Activated B cell treated with CpG ODN at 0.5 μM for 24 hours (primary cell): ENCODE data around the gene CSNK2A1. TPM values are rescaled to one million over a fixed set of nuclear protein-coding genes. Genes with fewer than 3 reads are reported as not detected.

Experiments used
- ATAC-seq: fragments of 200-7000 bp; cut with Tn5 transposase; one replicate; pipeline ENCODE4 v1.10.0; 2021; ENCODE audit warnings: low read depth, mild to moderate bottlenecking, moderate library complexity
- CTCF ChIA-PET: fragments of 350-600 bp; sonication (Branson Sonifier 250); formaldehyde crosslinking; loops from one replicate; lab custom pipeline; 2021; ENCODE audit warnings: antibody characterized with exemption; lab: Charles Lee
- POLR2A ChIA-PET: fragments of 350-600 bp; sonication (Branson Sonifier 250); formaldehyde crosslinking; loops from one replicate; lab custom pipeline; 2021; ENCODE audit warnings: antibody characterized with exemption; lab: Charles Lee
- DNase-seq: peaks from one replicate; pipeline ENCODE4 v3.0.0; 2022
- H3K27ac Mint-ChIP-seq: one replicate; pipeline ENCODE4 v1.8.0; 2020; ENCODE audit warnings: mixed read lengths
- H3K27me3 Mint-ChIP-seq: one replicate; pipeline ENCODE4 v1.8.0; 2021; ENCODE audit warnings: mixed read lengths
- H3K36me3 Mint-ChIP-seq: one replicate; pipeline ENCODE4 v1.8.0; 2021; ENCODE audit warnings: low read depth, mixed read lengths
- H3K4me1 Mint-ChIP-seq: one replicate; pipeline ENCODE4 v1.8.0; 2021; ENCODE audit warnings: mixed read lengths
- H3K4me3 Mint-ChIP-seq: one replicate; pipeline ENCODE4 v1.8.0; 2020; ENCODE audit warnings: mild to moderate bottlenecking, mixed read lengths
- H3K9me3 Mint-ChIP-seq: one replicate; pipeline ENCODE4 v1.8.0; 2020; ENCODE audit warnings: mixed read lengths
- intact Hi-C: fragments of 100-400 bp; cut with micrococcal nuclease; formaldehyde crosslinking; loops from one replicate; pipeline ENCODE4 v1.15.1; 2024
- total RNA-seq: library from RNA; stranded (reverse); gene quantifications from 2 replicates; pipeline ENCODE4 v1.2.3, GENCODE V29; 2022
- TF ChIP-seq, protein P1 (sequence below): fragments of 200-600 bp; IDR thresholded peaks from one replicate; pipeline ENCODE4 v1.8.0; 2022; ENCODE audit warnings: antibody characterized with exemption, mild to moderate bottlenecking

Gene CSNK2A1
- total RNA-seq, 1 donor from 2014 or later: 140 TPM

DNA sequence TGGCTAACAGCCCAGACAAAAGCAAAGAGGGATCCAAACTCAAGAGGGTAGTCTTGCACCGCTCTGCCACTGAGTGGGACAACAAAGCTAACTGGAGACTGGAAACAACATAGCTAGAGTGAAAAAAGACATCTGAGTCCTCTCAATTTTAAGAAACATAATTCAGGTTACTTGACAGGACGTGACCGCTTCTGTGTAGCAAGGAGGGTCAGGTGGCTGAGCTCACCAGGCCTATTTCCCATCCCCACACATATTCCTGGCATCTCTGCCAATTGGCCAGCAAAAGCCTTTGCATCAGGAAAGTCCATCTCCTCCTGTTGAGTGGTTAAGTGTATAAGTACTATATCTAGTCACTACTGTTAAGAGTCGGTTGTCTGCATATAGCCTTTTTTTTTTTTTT, 55.9 kb downstream of the CSNK2A1 start:
- Mint-ChIP-seq H3K9me3 (no peaks in the 10 kb centered on the region), H3K27me3 (no peaks in the 10 kb centered on the region), H3K36me3 (peaks cover 88% of the 10 kb centered on the region), H3K4me1 (no peaks in the 10 kb centered on the region), H3K27ac (no peak overlapping the region), H3K4me3 (no peak overlapping the region)
- no peak for DNase-seq
- TF ChIP-seq, protein P1, sequence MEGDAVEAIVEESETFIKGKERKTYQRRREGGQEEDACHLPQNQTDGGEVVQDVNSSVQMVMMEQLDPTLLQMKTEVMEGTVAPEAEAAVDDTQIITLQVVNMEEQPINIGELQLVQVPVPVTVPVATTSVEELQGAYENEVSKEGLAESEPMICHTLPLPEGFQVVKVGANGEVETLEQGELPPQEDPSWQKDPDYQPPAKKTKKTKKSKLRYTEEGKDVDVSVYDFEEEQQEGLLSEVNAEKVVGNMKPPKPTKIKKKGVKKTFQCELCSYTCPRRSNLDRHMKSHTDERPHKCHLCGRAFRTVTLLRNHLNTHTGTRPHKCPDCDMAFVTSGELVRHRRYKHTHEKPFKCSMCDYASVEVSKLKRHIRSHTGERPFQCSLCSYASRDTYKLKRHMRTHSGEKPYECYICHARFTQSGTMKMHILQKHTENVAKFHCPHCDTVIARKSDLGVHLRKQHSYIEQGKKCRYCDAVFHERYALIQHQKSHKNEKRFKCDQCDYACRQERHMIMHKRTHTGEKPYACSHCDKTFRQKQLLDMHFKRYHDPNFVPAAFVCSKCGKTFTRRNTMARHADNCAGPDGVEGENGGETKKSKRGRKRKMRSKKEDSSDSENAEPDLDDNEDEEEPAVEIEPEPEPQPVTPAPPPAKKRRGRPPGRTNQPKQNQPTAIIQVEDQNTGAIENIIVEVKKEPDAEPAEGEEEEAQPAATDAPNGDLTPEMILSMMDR: no peak
- ChIA-PET CTCF (no interaction called here), POLR2A (interaction anchor here (0.7 kb wide), 1 partner anchor 17 kb away, joined by 4 read pairs; no protein-coding TSS in a partner anchor)
- no peak for ATAC-seq
- intact Hi-C loops: no loop called here

DNA sequence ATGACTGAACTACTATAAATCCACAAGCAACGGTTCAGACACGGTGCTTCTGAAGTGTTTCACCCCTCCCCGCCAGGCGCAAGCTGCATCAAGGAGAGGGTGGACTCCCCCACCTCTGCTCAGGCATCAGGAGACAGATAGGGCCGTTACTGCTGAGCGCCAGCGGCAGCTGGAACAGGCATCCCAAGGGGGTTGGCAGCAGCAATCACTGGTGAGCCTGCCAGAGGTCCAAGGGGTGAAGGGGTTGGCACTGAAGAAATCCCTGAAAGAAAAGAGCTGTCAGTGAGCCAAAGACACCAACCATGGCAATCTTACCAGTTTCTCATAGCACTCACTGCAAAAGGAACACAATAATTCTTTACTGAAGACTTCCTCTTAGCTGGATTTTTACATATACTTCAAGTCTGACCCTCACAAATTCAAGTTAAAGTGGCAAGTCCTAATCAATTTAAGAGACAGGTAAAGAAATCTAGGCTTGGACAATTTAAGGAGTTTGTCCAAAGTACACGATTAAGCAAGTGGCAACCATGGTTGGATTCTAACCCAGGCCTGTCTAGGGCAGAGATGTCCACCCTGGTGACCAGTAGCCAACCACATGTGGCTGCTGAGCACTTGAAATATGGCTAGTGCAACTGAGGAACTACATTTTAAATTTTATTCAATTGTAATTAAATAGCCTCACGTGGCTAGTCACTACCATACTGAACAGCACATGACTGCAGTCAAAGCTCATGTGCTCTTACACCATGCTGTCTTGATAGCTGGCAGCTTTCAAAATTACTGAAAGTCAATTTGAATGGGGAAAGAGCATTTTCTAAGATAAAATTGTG, 59.6 kb downstream of the CSNK2A1 start:
- H3K36me3 Mint-ChIP-seq: peaks cover 87% of the 10 kb centered on the region
- TF ChIP-seq, protein P1: no peak

DNA sequence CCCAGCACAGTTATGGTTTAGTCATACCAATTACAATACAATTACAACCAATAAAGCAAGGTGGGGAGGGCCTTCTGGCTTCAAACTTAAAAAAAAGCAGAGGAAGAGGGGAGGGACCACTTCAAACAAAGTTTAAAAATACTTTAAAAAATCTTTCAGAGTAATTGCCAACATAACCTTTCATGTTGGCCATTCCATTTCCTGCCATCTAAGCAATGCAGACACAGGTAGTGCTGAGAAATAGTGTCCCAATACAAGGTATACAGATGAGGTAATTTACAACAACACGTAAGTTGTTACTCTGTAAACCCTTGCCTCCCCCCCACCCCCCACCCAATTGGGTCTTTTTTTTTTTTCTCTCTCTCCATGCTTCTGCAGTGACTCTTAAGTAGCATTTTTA, 62.4 kb downstream of the CSNK2A1 start:
- Mint-ChIP-seq H3K27me3 (no peaks in the 10 kb centered on the region), H3K36me3 (peaks cover 66% of the 10 kb centered on the region), H3K9me3 (no peaks in the 10 kb centered on the region), H3K27ac (no peak overlapping the region), H3K4me1 (peaks cover 5% of the 10 kb centered on the region), H3K4me3 (no peak overlapping the region)
- TF ChIP-seq, protein P1: no peak
- ChIA-PET POLR2A (no interaction called here), CTCF (interaction anchor here (1.1 to 1.6 kb wide), 2 partner anchors 74 to 99 kb away, joined by 3 read pairs; no protein-coding TSS in a partner anchor)
- intact Hi-C loops: no loop called here
- no peak for DNase-seq
- no peak for ATAC-seq

More for the DNA sequence above, 59.6 kb downstream of the CSNK2A1 start:
- no peaks in the 10 kb centered on the region for H3K9me3 Mint-ChIP-seq
- no peaks in the 10 kb centered on the region for H3K27me3 Mint-ChIP-seq
- H3K4me1 Mint-ChIP-seq: peaks cover under 1% of the 10 kb centered on the region
- ATAC-seq (no peak), DNase-seq (no peak)
- H3K4me3 Mint-ChIP-seq: no peak overlapping the region
- intact Hi-C loops: no loop called here
- ChIA-PET POLR2A (no interaction called here), CTCF (interaction anchor here (0.7 to 1.0 kb wide), 2 partner anchors 130 to 151 kb away, joined by 3 to 4 read pairs; no protein-coding TSS in a partner anchor)
- no peak overlapping the region for H3K27ac Mint-ChIP-seq

DNA sequence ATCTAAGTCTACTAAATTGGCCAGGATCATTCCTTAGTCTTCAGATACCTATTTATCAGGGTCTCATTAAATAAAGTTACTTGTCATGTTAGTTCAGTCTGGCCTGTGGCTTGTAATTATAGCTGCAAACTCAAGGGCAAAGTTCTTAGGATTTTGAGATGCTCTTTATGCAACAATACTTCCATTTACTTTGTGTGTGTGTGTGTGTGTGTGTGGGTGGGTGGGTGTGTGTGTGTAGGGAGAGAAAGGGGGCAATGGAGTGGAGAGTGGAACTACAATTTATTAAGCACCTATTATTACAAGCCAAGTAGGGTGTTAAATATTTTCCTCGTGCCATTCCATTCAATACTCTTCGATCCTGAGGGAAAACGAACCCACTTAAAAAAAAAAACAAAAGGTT, 63.5 kb downstream of the CSNK2A1 start:
- Mint-ChIP-seq H3K27ac (no peak overlapping the region), H3K4me1 (peaks cover 5% of the 10 kb centered on the region), H3K9me3 (no peaks in the 10 kb centered on the region), H3K4me3 (no peak overlapping the region), H3K36me3 (peaks cover 55% of the 10 kb centered on the region), H3K27me3 (no peaks in the 10 kb centered on the region)
- ATAC-seq (no peak), DNase-seq (no peak)
- intact Hi-C loops: no loop called here
- POLR2A ChIA-PET: no interaction called here
- TF ChIP-seq, protein P1: no peak
- CTCF ChIA-PET: interaction anchor here (1.4 to 2.8 kb wide), 2 partner anchors 118 to 125 kb away, joined by 5 to 43 read pairs; no protein-coding TSS in a partner anchor

DNA sequence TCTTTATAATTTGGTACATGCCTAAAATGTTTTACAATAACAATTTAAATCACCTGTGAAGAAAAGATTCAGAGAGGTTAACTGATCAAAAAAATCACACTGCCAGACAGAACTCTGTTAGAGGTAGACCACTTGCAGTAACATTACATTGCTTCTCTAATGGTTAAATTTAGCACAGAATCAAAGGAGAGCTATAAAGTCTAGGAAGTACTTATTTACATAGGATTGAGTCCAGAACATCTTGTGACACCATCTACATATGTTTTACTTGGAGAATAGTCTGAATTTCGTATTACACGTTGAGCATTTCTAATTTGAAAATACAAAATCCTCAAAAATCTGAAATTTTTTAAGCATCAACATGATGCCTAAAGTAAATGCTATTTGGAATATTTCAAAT, 64.1 kb downstream of the CSNK2A1 start:
- ATAC-seq: no peak
- H3K4me3 Mint-ChIP-seq: no peak overlapping the region
- ChIA-PET POLR2A (no interaction called here), CTCF (interaction anchor here (1.3 to 2.8 kb wide), 4 partner anchors 31 to 127 kb away, joined by 3 to 43 read pairs (median 6); no protein-coding TSS in a partner anchor)
- DNase-seq: no peak
- TF ChIP-seq, protein P1: no peak
- H3K27me3 Mint-ChIP-seq: no peaks in the 10 kb centered on the region
- intact Hi-C loops: loop anchor here (1.0 kb wide), 4 partner anchors 17 to 270 kb away; partner anchors contain the start of gene TBC1D20
- no peak overlapping the region for H3K27ac Mint-ChIP-seq
- peaks cover 5% of the 10 kb centered on the region for H3K4me1 Mint-ChIP-seq
- peaks cover 52% of the 10 kb centered on the region for H3K36me3 Mint-ChIP-seq
- H3K9me3 Mint-ChIP-seq: no peaks in the 10 kb centered on the region
